OCI-LY7 (cell line): ENCODE data around the gene BBC3. TPM values are rescaled to one million over a fixed set of nuclear protein-coding genes. Genes with fewer than 3 reads are reported as not detected.

Experiments used
- BruUV-seq: library from RNA; stranded (reverse); fragments of 400-500 nt; replicated peaks from 2 replicates; lab custom pipeline; 2021; lab: Mats Ljungman, UMichigan
- CTCF ChIA-PET: fragments of 300-600 bp; sonication (Branson Sonifier 250); formaldehyde crosslinking; loops from one replicate; lab custom pipeline; 2022; ENCODE audit warnings: antibody characterized with exemption; ENCODE audit not compliant: unreplicated experiment; lab: Charles Lee
- POLR2A ChIA-PET: fragments of 300-600 bp; sonication (Branson Sonifier 250); formaldehyde crosslinking; loops from one replicate; lab custom pipeline; 2022; ENCODE audit warnings: antibody characterized with exemption; lab: Charles Lee
- DNase-seq: peaks from one replicate; pipeline ENCODE4 v3.0.0-alpha.2; 2015; ENCODE audit warnings: low spot score
- H2AFZ ChIP-seq: fragments of 200-600 bp; sonication (generic), shearing (Covaris generic); 2 replicates; pipeline ENCODE4 v1.6.1; 2014; ENCODE audit warnings: mild to moderate bottlenecking, antibody characterized with exemption, low read length, moderate library complexity
- H3K27ac ChIP-seq: fragments of 200-600 bp; sonication (generic); 2 replicates; pipeline ENCODE4 v1.5.1; 2014; ENCODE audit warnings: mixed run types, low read depth, mild to moderate bottlenecking, moderate library complexity, low read length, inconsistent platforms; ENCODE audit not compliant: poor library complexity, severe bottlenecking
- H3K36me3 ChIP-seq: fragments of 200-600 bp; sonication (generic); 2 replicates; pipeline ENCODE4 v1.6.1; 2014; ENCODE audit warnings: mild to moderate bottlenecking, antibody characterized with exemption, low read length, moderate library complexity, mixed read lengths; ENCODE audit not compliant: insufficient read depth
- H3K4me1 ChIP-seq: fragments of 200-600 bp; sonication (generic); 2 replicates; pipeline ENCODE4 v1.5.1; 2014; ENCODE audit warnings: mild to moderate bottlenecking, low read length; ENCODE audit not compliant: insufficient read depth, poor library complexity, severe bottlenecking
- H3K4me2 ChIP-seq: fragments of 200-600 bp; sonication (generic); 2 replicates; pipeline ENCODE4 v1.6.1; 2014; ENCODE audit warnings: mild to moderate bottlenecking, low read length
- H3K4me3 ChIP-seq: fragments of 200-600 bp; sonication (generic); 2 replicates; pipeline ENCODE4 v1.5.1; 2014; ENCODE audit warnings: mild to moderate bottlenecking, low read depth, low read length; ENCODE audit not compliant: poor library complexity, severe bottlenecking
- H3K79me2 ChIP-seq: fragments of 200-600 bp; sonication (generic); 2 replicates; pipeline ENCODE4 v1.6.1; 2016; ENCODE audit warnings: low read depth, mild to moderate bottlenecking, low read length, moderate library complexity, mixed read lengths; ENCODE audit not compliant: insufficient read depth
- H3K9me2 ChIP-seq: fragments of 200-600 bp; sonication (generic); 2 replicates; pipeline ENCODE4 v1.6.1; 2016; ENCODE audit warnings: mild to moderate bottlenecking, low read length, mixed read lengths; ENCODE audit not compliant: insufficient read depth
- H3K9me3 ChIP-seq: fragments of 200-600 bp; sonication (generic); 2 replicates; pipeline ENCODE4 v1.6.1; 2014; ENCODE audit warnings: mild to moderate bottlenecking, mixed run types, low read length, mixed read lengths
- H4K20me1 ChIP-seq: fragments of 200-600 bp; sonication (generic); 2 replicates; pipeline ENCODE4 v1.6.1; 2014; ENCODE audit warnings: mild to moderate bottlenecking, antibody characterized with exemption, low read length, moderate library complexity, mixed read lengths; ENCODE audit not compliant: insufficient read depth
- CTCF ChIP-seq: fragments of 200-600 bp; sonication (generic); conservative IDR thresholded peaks from 2 replicates; pipeline ENCODE4 v1.5.1; 2014; ENCODE audit warnings: mild to moderate bottlenecking, antibody characterized with exemption, low read length, moderate library complexity, mixed read lengths
- EZH2phosphoT487 ChIP-seq: fragments of 200-600 bp; sonication (generic); IDR thresholded peaks from 2 replicates; pipeline ENCODE4 v1.6.1; 2018; ENCODE audit warnings: low read depth, borderline replicate concordance, mild to moderate bottlenecking, mixed run types, antibody characterized with exemption, low read length, moderate library complexity, mixed read lengths
- intact Hi-C: fragments of 100-400 bp; cut with micrococcal nuclease; formaldehyde crosslinking; loops from one replicate; pipeline ENCODE4 v1.10.0; 2022; ENCODE audit not compliant: unreplicated experiment
- total RNA-seq, 2 experiments: library from RNA; depleted of rRNA in 1 of 2; stranded (reverse); fragments of >200 nt in 1 of 2; shearing (Covaris generic) in 1 of 2; gene quantifications; 2 replicates each; pipeline ENCODE4 v1.2.3, GENCODE V29; 2014 to 2022

The BBC3 gene
- total RNA-seq, 2 experiments from 2014 or later: 8.9 to 10.5 TPM

GRCh38 chr19:47209319-47210179 lies 21.4 kb downstream of the BBC3 start:
- Histone ChIP-seq H3K36me3 (peaks cover 82% of the 10 kb centered on the region), H3K4me2 (peak overlapping the region; percentile 62), H3K27ac (peak overlapping the region; percentile 74), H3K9me2 (no peaks in the 10 kb centered on the region), H3K79me2 (no peaks in the 10 kb centered on the region), H3K4me3 (no peak overlapping the region), H3K9me3 (no peaks in the 10 kb centered on the region), H4K20me1 (no peaks in the 10 kb centered on the region), H2AFZ (no peak overlapping the region), H3K4me1 (peaks cover 42% of the 10 kb centered on the region)
- intact Hi-C loops: loop anchor here (1.0 kb wide), 2 partner anchors 17 to 35 kb away; no protein-coding TSS in a partner anchor
- DNase-seq: peak; percentile 42
- ChIA-PET CTCF (interaction anchor here (1.2 to 1.8 kb wide), 2 partner anchors 16 to 20 kb away, joined by 3 to 7 read pairs; no protein-coding TSS in a partner anchor), POLR2A (interaction anchor here (0.6 to 1.5 kb wide), 3 partner anchors 16 to 36 kb away, joined by 3 to 7 read pairs (median 7); no protein-coding TSS in a partner anchor)
- BruUV-seq: TSS peak; percentile 81
- TF ChIP-seq CTCF (no peak), EZH2phosphoT487 (no peak)

GRCh38 chr19:47203254-47203653 lies 27.7 kb downstream of the BBC3 start:
- H2AFZ ChIP-seq: no peak overlapping the region
- no TSS peak for BruUV-seq
- intact Hi-C loops: no loop called here
- no peak for TF ChIP-seq EZH2phosphoT487
- H4K20me1 ChIP-seq: no peaks in the 10 kb centered on the region
- H3K36me3 ChIP-seq: peaks cover 94% of the 10 kb centered on the region
- POLR2A ChIA-PET: no interaction called here
- H3K79me2 ChIP-seq: no peaks in the 10 kb centered on the region
- no peak overlapping the region for H3K4me3 ChIP-seq
- CTCF ChIA-PET: no interaction called here
- H3K4me2 ChIP-seq: no peak overlapping the region
- H3K9me3 ChIP-seq: no peaks in the 10 kb centered on the region
- no peaks in the 10 kb centered on the region for H3K9me2 ChIP-seq
- peaks cover 14% of the 10 kb centered on the region for H3K4me1 ChIP-seq
- H3K27ac ChIP-seq: no peak overlapping the region
- no peak for DNase-seq

GRCh38 chr19:47200530-47200929 lies 30.5 kb downstream of the BBC3 start:
- Histone ChIP-seq H3K4me3 (no peak overlapping the region), H3K4me2 (no peak overlapping the region), H3K9me3 (no peaks in the 10 kb centered on the region), H3K79me2 (no peaks in the 10 kb centered on the region), H3K27ac (peak overlapping the region; percentile 49), H3K4me1 (peaks cover 14% of the 10 kb centered on the region), H2AFZ (no peak overlapping the region), H4K20me1 (no peaks in the 10 kb centered on the region), H3K36me3 (peaks cover 85% of the 10 kb centered on the region), H3K9me2 (no peaks in the 10 kb centered on the region)
- BruUV-seq: no TSS peak
- intact Hi-C loops: no loop called here
- DNase-seq: no peak
- ChIA-PET CTCF (no interaction called here), POLR2A (interaction anchor here (1.1 kb wide), 1 partner anchor 10 kb away, joined by 5 read pairs; no protein-coding TSS in a partner anchor)
- TF ChIP-seq CTCF: no peak
- no peak for TF ChIP-seq EZH2phosphoT487
